SK-N-SH (cell line): ENCODE data around the gene PAK1.

Experiments
- CTCF ChIP-seq: fragments of 200-600 bp; sonication (generic); IDR thresholded peaks from 2 replicates; pipeline ENCODE4 v1.6.1; 2017; ENCODE audit warnings: antibody characterized with exemption, mild to moderate bottlenecking, moderate library complexity
- EP300 ChIP-seq, 2 experiments: IDR thresholded peaks; 2 replicates each; pipeline versions ENCODE4 v1.4.0 to v1.6.1; 2012; ENCODE audit warnings: borderline replicate concordance in 1 of 2, low read depth in 1 of 2, low read length in 1 of 2
- EZH2phosphoT487 ChIP-seq: fragments of 200-600 bp; sonication (generic); IDR thresholded peaks from 2 replicates; pipeline ENCODE4 v1.6.1; 2017; ENCODE audit warnings: low read depth, mixed run types, mild to moderate bottlenecking, antibody characterized with exemption, moderate library complexity, borderline replicate concordance
- GABPA ChIP-seq: IDR thresholded peaks from 2 replicates; pipeline ENCODE4 v1.4.0; 2012; ENCODE audit warnings: low read depth, mild to moderate bottlenecking
- JUND ChIP-seq: IDR thresholded peaks from 2 replicates; pipeline ENCODE4 v1.4.0; 2012
- MAX ChIP-seq: IDR thresholded peaks from 2 replicates; pipeline ENCODE4 v1.4.0; 2012; ENCODE audit warnings: low read depth
- PBX3 ChIP-seq: IDR thresholded peaks from 2 replicates; pipeline ENCODE4; 2012
- POLR2AphosphoS5 ChIP-seq: IDR thresholded peaks from 2 replicates; pipeline ENCODE4 v1.6.1; 2012; ENCODE audit warnings: low read depth, low read length
- RAD21 ChIP-seq: IDR thresholded peaks from 2 replicates; pipeline ENCODE4 v1.6.1; 2012; ENCODE audit warnings: mild to moderate bottlenecking, low read length
- SIN3A ChIP-seq: IDR thresholded peaks from 2 replicates; pipeline ENCODE4 v1.6.1; 2012; ENCODE audit warnings: low read depth, mild to moderate bottlenecking, low read length, moderate library complexity, borderline replicate concordance
- SMC3 ChIP-seq: IDR thresholded peaks from 2 replicates; pipeline ENCODE4 v1.6.1; 2012; ENCODE audit warnings: low read depth, low read length, improper control_type of control experiment
- USF1 ChIP-seq: IDR thresholded peaks from 2 replicates; pipeline ENCODE4 v1.4.0; 2012; ENCODE audit warnings: low read depth, borderline replicate concordance
- USF2 ChIP-seq: fragments of 150-350 bp; IDR thresholded peaks from 2 replicates; pipeline ENCODE4 v1.6.1; 2017; ENCODE audit warnings: antibody characterized with exemption, low read length, low read depth, borderline replicate concordance

- TF ChIP-seq GABPA: no peak
- no peak for TF ChIP-seq JUND
- TF ChIP-seq SMC3: no peak
- no peak for TF ChIP-seq POLR2AphosphoS5
- TF ChIP-seq USF2: no peak
- TF ChIP-seq EZH2phosphoT487: no peak
- no peak for TF ChIP-seq SIN3A
- TF ChIP-seq CTCF: no peak
- no peak for TF ChIP-seq USF1
- no peak for TF ChIP-seq PBX3
- no peak for TF ChIP-seq EP300 (IDR thresholded peaks at IDR 0.05; ENCODE audit: borderline replicate concordance in 1 of 2, low read depth in 1 of 2, low read length in 1 of 2)
- TF ChIP-seq MAX: no peak
- TF ChIP-seq RAD21: no peak
Measured at GRCh38 chr11:77502346-77502905, 28.5 kb upstream of the PAK1 start.
